Activated T-cell treated with anti-CD3 and anti-CD28 coated beads for 24 hours (primary cell): ENCODE measurements around the gene TRIM38.
A peak's percentile ranks its signal among the peaks of the same experiment; 100 is the strongest.
"Not testable (repeated sequence)": the region's sequence is repeated elsewhere in the genome, so short reads cannot be mapped to it uniquely, and the experiment has no call there.

Experiments used
- DNase-seq: peaks from one replicate; pipeline ENCODE4 v3.0.0-alpha.2; 2020; ENCODE audit warnings: low read depth

The TRIM38 gene

DNA sequence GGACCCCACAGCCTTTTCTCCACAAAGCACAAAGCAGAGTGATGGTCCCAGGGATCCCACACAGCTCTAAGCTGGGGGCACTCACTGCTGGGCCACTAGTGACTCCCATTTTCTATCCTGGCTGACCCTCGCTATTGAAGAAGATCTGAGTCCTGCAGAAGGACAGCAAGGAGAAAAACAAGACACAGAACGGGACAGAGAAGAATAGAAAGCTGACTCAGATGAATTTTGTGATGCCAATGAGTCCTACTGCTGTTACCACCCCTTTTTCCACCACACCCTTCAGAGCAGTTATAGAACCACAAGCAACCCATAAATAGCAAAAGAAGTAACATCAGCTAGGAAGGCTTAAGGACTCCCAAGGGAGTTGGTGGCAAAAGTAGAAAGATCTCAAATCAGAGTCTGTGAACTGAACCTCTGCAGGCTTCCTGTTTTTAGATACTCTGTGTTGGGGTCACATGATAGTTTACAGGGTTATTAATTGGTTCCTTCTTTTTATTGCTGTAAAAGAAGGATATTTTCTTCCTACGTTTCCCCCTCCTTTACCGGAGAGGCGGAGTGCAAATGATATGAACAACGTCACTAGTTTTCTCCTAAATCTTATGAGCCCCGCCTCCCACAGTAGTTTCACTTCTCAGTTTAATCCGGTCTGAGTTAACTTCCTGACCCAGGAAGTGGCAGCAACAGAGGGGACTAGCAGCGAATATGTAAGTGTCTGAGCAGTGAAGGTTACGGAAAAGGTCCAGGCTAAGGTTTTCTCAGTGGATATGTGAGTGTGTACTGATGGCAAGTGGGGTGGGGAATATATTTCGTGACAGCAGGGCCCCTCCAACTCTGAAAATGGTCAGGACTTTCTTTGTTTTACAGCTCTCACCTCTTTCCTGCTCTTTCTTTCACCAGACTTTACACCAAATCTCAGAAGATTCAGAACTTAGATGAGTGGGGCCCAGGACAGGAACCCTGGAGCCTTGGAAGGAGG lies at the start of gene TRIM38:
Gene TRIM38 (plus strand): TSS at position 654 of the 979 bp plus-strand sequence. CDS start 3,721 bp downstream, outside the sequence.
- DNase-seq: peak; percentile 67

GRCh38 chr6:25913741-25914140 lies 48.9 kb upstream of the TRIM38 start:
- no peak for DNase-seq

DNA sequence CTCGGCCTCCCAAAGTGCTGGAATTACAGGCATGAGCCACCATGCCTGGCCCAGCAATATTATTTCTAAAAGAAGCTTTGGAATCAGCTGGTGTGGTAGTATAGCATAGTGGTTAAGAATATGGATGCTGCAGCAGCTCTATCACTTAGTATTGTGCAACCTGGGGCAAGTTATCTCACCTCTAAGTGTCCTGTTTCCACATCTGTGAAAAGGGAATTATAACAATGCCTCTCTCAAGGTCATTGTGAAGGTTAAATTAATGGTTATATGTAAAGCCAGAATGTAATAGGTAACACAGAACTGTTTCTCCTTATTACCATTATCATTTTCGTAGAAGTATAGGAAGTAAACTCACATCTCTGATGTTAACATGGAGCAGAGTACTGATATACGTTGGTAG lies 46.3 kb upstream of the TRIM38 start:
- no peak for DNase-seq

DNA sequence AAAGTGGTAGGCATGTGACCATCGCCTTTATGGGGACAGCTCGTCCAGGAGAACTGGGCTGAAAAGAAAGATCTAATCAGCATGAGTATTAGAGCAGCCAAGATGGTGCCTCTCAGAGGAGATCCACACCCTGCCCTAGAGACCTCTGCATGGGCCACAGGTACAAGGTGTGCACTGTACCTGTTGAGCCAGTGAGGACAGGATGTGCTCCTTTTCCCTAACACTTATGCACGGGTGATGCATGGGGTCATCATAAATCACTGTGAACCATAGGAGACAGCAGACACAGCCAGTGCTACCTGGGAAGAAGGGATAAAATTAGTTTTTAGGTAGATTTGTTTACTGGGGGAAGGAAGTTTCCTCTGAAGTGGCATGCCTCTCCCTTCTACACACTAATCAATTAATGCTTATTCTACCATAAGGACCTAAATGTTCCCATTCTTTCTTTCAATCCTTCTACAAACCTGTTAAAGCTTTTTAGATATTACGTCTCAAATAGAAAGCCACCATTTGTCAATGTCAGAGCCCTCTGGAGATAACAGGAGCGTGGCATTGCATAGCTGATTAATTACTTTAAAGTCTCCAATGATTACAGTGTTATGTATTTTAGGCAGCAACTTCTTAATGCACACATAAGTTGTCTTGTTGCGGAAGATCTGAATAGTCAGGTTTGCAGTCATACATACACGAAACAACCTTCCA lies 45.7 kb upstream of the TRIM38 start:
- no peak for DNase-seq

- peak; percentile 7 for DNase-seq
Measured at GRCh38 chr6:25918083-25918683, 44.4 kb upstream of the TRIM38 start.

GRCh38 chr6:25919657-25920056 lies 42.9 kb upstream of the TRIM38 start:
- DNase-seq: no peak

DNA sequence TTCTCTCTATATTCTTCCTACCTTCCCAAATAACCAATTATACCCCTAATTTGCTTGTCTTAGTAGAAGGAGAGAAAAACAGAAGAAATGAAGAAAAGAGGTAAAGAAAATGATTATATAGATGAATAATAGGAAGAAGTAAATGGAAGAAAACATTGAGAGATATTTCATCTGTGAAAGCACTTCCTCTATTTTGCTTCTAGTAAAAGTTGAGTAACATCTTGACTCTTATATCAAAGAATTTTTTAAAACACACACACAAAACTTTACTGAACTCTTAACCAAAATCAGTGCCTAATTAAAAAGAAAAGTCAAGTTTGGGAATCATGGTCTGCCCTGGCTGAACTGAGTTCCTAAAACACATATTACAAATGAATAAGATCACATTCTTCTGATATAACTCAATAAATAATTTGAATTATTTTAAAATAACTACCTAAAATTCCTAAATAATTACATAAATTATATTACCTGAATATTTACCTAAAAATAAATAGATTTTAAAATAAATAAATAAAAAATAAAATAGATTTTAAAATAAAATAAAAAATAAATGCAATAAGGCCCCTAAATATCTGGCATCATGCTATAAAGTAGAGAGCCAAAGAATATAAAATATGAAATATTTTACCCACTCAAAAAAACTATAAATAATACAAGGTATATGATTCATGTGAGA lies 40.9 kb upstream of the TRIM38 start:
- no peak for DNase-seq

GRCh38 chr6:25922301-25922700 lies 40.3 kb upstream of the TRIM38 start:
- DNase-seq: no peak

DNA sequence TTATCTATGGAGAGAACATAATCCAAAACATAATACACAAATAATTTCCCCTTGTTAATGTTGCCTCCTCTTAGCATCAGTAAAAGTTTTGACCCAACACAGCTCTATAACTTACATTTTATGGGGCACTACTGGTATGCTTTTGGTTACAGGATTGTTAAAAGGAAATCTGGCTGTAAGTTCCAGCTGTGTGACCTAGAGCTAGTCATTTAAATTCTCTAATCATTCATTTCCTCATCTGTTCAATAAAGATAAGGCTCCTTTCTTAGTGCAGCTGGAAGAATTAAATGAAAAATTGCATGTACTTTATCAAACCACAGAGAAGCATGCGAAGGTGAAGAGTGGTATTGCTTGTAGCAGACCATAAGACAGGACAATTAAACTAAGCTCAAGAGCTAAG lies 36.7 kb upstream of the TRIM38 start:
- DNase-seq: no peak

- no peak for DNase-seq
Measured at GRCh38 chr6:25927178-25927577, 35.4 kb upstream of the TRIM38 start.

DNA sequence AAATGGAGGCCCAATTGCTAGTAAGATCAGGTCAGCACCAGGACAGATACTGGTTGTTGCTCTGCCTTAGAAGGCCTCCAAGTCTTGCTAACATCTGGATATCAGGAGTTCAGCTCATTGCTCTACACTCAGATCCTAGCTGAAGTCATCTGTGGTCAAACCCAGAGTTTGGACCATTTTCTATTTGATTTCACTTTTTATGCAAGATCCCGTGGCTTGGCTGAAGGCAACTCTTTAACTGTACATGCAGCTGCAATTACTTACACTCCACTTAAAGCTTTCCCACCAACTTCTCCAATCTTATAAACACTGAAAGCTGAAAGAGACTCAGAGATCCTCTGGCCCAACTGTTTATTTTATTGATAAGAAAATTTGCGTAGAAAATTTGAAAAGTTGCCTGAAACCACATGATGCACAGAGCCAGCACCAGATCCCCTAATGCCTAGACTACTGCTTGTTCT lies 34.8 kb upstream of the TRIM38 start:
- no peak for DNase-seq

GRCh38 chr6:25928562-25929324 lies 33.9 kb upstream of the TRIM38 start:
- DNase-seq: no peak

- not testable (repeated sequence) for DNase-seq
Measured at GRCh38 chr6:25929785-25930184, 32.8 kb upstream of the TRIM38 start.

DNA sequence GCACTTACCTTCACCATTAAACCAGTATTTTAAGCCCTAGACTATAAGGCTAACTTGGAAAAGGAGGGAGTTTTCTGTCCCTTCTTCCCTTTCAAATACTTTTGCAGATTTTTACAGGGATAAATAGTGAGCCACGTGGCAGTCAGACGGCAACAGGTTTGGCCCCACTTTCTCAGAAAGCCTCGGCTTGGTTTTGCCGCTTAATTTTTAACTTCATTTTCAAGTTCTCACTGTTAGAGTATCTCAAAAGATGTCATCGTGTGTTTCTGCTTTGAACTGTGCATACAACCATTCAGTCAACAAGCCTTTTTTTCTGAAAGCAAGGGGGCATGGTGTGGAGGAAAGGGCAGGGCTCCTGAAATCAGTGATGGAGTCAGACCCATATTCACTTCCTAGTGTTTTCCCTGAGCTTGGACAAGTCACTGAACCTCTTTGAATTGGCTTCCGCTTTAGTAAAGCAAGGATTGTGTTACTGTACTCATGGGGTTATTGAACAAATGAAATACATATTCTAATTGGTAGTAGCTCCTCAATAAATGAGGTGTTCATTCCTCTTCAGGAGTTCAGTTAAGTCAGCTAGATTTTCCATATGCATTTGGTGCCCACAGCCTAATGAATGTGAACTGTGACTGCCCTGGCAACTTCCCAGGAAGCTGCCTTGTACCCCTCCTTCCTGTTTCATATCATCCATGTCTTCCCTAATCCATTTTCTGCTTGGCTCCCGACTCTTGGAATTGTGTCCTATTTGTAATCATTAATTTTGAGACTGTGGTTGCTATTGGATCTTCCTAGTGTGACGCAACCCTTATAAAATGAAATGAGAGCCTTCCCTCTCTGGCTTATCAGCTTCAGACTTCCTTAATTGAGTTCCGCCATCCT lies 31.8 kb upstream of the TRIM38 start, which contains the start of gene SLC17A2:
Gene SLC17A2 (minus strand): TSS at position 160 of the 879 bp plus-strand sequence. CDS start 4,895 bp downstream, outside the sequence.
- no peak for DNase-seq

DNA sequence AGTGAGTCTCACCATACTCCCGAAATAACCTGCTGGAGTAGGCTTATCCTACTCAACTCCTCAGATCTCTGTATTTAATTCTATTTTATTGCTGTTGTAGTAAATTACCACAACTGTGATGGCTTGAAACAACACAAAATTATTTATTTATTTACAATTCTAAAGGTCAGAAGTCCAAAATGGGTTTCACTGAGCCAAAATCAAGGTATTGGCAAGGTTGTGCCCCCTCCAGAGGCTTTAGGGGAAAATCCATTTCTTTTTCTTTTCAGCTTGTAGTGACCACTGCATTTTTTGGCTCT lies 31.2 kb upstream of the TRIM38 start:
- no peak for DNase-seq

GRCh38 chr6:25934156-25934555 lies 28.4 kb upstream of the TRIM38 start:
- no peak for DNase-seq

DNA sequence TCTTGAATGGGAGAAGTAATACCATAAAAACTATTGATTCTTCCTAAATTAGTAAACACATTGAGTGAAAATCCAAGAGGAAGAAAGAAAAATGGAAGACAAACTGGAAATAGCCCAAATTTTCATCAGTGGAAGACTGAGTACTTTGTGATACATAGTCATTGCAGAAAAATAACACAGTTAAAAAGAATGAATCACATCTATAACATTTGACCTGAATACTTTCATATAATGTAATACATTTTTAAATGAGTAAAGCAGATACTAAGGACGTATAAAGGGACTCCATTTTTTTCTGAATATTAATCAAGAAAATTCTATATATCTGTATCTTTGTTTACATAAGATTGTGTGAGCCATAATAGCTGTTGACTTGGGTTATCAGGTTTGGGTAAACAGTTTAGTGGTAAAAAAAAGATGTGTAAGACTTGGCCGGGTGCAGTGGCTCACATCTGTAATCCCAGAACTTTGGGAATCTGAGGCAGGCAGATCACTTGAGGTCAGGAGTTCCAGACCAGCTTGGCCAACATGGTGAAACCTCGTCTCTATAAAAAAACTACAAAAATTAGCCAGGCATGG lies 27.8 kb upstream of the TRIM38 start:
- DNase-seq: no peak

- DNase-seq: no peak
Measured at GRCh38 chr6:25935953-25936352, 26.6 kb upstream of the TRIM38 start.

DNA sequence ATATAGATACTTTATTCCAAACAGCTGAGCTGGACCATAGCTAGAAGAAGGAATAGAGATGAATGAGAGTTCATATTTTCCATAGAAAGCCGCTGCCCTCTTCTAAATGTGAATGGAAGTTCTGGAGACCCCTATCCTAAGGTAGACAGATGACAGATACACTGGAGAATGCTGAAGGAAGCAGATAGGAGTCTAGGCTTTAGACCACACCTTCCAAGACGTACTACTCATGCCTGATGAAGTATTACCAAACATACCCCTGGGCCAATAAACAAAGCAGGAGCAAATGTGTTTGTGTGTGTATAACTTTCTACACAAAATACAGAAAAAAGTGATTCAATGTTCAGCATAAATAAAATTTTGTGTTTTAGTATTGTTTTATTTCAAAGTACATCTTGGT lies 23.0 kb upstream of the TRIM38 start:
- no peak for DNase-seq
